Kidney glomerular epithelial cell (primary cell): ENCODE results near the gene FERMT3.

Source experiments
- DNase-seq: peaks from one replicate; lab custom pipeline; 2025; lab: John Stamatoyannopoulos, UW

The FERMT3 gene

GRCh38 chr11:64220798-64221197 lies 14.3 kb downstream of the FERMT3 start:
- DNase-seq = no peak

GRCh38 chr11:64222651-64223000 lies 16.1 kb downstream of the FERMT3 start:
- DNase-seq = no peak

- DNase-seq = no peak
These were observed 16.6 kb downstream of the FERMT3 start for GRCh38 chr11:64223001-64223651.

GRCh38 chr11:64224151-64224890 lies 17.8 kb downstream of the FERMT3 start:
- DNase-seq = no peak

- DNase-seq = no peak
These were observed 18.5 kb downstream of the FERMT3 start for GRCh38 chr11:64224891-64225607.

- DNase-seq = peak; percentile 41
These were observed 19.3 kb downstream of the FERMT3 start, which contains the start of the genes NUDT22 and TRPT1 for GRCh38 chr11:64225608-64226506. Gene NUDT22, plus strand, starts transcription at chr11:64226274. Its CDS starts 379 bp downstream, at chr11:64226653. Gene TRPT1, minus strand, starts transcription at chr11:64226186. Its CDS starts 326 bp downstream, at chr11:64225860.

- DNase-seq = no peak
These were observed 20.1 kb downstream of the FERMT3 start for GRCh38 chr11:64226507-64227051.

GRCh38 chr11:64227405-64227956 lies 21.0 kb downstream of the FERMT3 start:
- DNase-seq = no peak

- DNase-seq = no peak
These were observed 22.7 kb downstream of the FERMT3 start for GRCh38 chr11:64229090-64229743.

- DNase-seq = no peak
These were observed 23.2 kb downstream of the FERMT3 start for GRCh38 chr11:64229744-64230170.

- peak; percentile 82 for DNase-seq
These were observed 23.9 kb downstream of the FERMT3 start, which contains the start of gene DNAJC4 for GRCh38 chr11:64230171-64230984. Gene DNAJC4, plus strand, starts transcription at chr11:64230548. Its CDS starts 307 bp downstream, at chr11:64230855.

GRCh38 chr11:64230985-64231365 lies 24.5 kb downstream of the FERMT3 start:
- DNase-seq = no peak

GRCh38 chr11:64231546-64231945 lies 25.0 kb downstream of the FERMT3 start:
- no peak for DNase-seq

GRCh38 chr11:64232182-64232966 lies 25.9 kb downstream of the FERMT3 start:
- DNase-seq = no peak

GRCh38 chr11:64232967-64233315 lies 26.4 kb downstream of the FERMT3 start:
- DNase-seq = no peak

- no peak for DNase-seq
These were observed 27.5 kb downstream of the FERMT3 start, which contains the start of gene VEGFB for GRCh38 chr11:64233913-64234586. Gene VEGFB, plus strand, starts transcription at chr11:64234584. Its CDS starts 250 bp downstream, at chr11:64234834.

GRCh38 chr11:64234647-64235379 lies 28.3 kb downstream of the FERMT3 start:
- no peak for DNase-seq
